Measurements from ENCODE around the gene PTPRCAP.
"Not testable (repeated sequence)": the region's sequence is repeated elsewhere in the genome, so short reads cannot be mapped to it uniquely, and the experiment has no call there.

Gene PTPRCAP

GRCh38 chr11:67408437-67409200, 28.9 kb downstream of the PTPRCAP start:
- no peak for DNase-seq

GRCh38 chr11:67407688-67408163, 29.8 kb downstream of the PTPRCAP start:
- DNase-seq: no peak

- no peak for DNase-seq
Observed at GRCh38 chr11:67406969-67407687, 30.4 kb downstream of the PTPRCAP start.

DNA sequence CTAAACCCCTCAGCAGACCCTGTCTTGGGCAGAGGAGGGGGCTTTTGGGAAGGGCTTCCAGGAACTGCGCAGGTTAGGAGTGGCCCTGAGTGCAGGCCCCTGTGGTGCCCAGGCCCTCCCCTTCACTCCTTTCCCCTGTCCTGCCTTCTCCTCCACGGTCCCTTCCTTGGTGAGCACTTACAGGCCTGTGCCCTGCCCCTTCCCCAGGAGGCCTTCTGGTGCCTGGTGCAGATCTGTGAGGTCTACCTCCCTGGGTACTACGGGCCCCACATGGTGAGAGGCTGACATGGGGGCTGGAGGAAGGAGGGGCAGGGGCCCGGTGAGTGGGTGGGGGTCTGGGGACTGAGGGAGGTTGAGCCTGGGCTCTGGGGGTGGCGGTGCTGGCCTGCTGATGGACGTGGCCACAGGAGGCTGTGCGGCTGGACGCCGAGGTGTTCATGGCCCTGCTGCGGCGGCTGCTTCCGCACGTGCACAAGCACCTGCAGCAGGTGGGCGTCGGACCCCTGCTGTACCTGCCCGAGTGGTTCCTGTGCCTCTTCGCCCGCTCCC, 31.0 kb downstream of the PTPRCAP start:
- DNase-seq: no peak

DNA sequence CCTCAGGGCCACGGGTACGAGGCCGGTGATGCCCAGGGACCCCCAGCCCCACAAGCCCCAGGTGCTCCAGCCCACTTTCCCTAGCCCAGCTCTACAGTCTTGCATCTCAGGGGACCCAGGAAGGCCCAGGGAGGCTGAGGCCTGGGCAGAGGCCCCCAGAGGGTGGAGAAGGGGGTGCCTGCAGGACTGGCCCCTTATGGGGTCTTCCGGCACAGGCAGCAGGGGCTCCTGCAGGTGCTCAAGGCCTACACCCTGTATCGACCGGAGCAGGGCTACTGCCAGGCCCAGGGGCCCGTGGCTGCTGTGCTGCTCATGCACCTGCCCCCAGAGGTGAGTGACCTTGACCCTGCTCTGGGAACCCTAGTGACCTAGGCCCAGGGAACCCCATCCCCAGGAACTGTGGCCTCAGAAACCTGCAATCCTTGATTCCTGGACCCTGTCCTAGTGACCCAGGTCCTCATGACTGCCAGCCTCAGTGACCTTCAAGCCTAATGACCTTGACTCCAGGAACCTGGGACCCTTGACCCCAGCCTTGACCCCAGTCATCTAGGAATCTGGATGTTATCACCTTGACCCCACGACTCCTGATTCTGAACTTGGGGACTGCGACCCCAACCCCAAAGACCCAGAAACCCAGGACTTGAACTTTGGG, 31.7 kb downstream of the PTPRCAP start:
- DNase-seq: no peak

- DNase-seq: no peak
Observed at GRCh38 chr11:67405196-67405567, 32.3 kb downstream of the PTPRCAP start.

GRCh38 chr11:67404515-67405195, 32.8 kb downstream of the PTPRCAP start:
- peak; percentile 65 for DNase-seq

GRCh38 chr11:67403085-67403484, 34.4 kb downstream of the PTPRCAP start:
- DNase-seq: not testable (repeated sequence)

GRCh38 chr11:67402192-67402839, 35.2 kb downstream of the PTPRCAP start:
- not testable (repeated sequence) for DNase-seq

- peak; percentile 90 for DNase-seq
Observed at GRCh38 chr11:67401495-67402191, 35.8 kb downstream of the PTPRCAP start, which contains the start of gene PPP1CA. Gene PPP1CA, minus strand, starts transcription at chr11:67401858. Its CDS starts 76 bp downstream, at chr11:67401782.

- DNase-seq: no peak
Observed at GRCh38 chr11:67400942-67401494, 36.5 kb downstream of the PTPRCAP start.

DNA sequence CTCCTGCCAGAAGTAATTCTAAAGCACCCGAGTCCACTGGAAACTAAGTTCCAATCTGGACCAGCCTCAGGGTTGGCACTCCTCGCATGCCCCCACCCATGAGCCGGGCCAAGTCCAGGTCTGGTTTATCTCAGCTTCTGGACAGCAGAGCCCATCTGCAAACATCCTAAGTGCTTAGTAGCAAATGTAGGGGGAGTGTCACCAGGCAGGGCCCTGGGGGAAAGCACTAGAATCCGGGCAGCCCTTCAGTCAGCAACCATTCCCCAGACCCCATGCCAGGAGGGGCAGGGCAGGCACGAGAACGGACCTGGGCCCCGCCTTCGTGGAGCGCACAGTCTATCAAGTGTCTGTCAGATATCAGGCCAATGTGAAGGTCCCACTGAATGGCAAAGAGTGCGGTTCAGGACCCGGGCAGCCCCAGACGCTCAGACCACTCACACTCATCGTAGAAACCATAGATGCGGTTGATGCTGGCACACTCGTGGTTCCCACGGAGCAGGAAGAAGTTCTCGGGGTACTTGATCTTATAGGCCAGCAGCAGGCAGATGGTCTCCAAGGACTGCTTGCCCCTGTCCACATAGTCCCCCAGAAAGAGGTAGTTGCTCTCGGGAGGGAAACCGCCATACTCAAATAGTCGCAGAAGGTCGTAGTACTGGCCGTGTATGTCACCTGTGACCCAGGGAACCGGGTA, 37.1 kb downstream of the PTPRCAP start:
- DNase-seq: no peak

GRCh38 chr11:67398661-67399563, 38.6 kb downstream of the PTPRCAP start:
- DNase-seq: no peak

DNA sequence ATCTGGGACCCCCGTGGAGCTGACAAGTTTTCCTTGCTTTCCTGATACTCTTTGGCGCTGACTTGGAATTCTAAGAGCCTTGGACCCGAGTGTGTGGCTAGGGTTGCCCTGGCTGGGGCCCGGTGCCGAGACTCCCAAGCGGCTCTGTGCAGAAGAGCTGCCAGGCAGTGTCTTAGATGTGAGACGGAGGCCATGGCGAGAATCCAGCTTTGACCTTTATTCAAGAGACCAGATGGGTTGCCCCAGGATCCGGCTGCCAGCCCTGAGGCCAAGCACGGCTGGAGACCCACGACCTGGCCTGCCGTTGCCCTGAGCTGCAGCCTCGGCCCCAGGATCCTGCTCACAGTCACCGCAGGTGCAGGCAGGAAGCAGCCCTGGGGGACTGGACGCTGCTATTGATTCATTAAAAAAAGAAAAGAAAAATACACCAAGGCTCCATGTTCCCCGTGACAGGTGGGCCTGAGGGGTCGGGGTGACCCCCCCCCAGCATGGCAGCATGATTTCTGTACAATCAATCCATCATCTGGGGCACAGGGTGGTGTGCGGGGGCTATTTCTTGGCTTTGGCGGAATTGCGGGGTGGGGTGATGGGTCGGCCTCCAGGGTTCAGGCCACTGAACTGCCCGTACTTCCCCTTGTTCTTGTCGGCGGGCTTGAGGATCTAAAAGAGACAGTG, 39.4 kb downstream of the PTPRCAP start:
- no peak for DNase-seq

GRCh38 chr11:67397536-67397935, 39.9 kb downstream of the PTPRCAP start:
- no peak for DNase-seq

DNA sequence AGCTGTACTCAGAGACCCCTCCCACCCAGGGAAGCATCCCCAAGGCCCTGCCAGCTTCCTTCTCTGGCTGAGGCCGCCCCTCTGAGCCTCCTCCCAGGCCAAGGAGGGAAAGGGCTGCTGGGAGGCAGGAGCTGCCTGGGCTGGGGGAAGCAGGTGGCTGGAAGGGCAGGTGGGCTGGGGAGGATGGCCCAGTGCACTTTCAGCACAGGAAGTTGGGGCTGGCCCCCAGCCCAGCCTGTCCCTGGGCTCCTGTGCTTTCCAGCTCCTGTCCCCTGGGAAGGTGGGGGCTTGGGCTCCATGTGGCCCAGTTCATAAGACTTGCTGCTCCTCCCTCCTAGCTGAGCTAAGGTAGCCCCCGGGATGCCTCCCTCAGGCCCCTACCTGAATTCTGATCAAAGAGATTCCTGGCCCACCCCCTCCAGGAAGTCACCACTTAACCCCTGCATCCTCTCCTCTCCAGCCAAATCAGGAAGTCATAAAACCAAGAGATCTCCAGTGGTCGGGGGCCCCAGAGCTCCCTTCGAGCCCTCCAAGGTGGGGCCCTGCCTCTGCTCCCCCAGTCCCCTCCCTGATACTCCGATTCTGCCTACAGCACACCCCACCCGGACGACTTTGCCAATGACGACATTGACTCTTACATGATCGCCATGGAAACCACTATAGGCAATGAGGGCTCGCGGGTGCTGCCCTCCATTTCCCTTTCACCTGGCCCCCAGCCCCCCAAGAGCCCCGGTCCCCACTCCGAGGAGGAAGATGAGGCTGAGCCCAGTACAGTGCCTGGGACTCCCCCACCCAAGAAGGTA, 40.7 kb downstream of the PTPRCAP start:
- DNase-seq: peak; percentile 44

DNA sequence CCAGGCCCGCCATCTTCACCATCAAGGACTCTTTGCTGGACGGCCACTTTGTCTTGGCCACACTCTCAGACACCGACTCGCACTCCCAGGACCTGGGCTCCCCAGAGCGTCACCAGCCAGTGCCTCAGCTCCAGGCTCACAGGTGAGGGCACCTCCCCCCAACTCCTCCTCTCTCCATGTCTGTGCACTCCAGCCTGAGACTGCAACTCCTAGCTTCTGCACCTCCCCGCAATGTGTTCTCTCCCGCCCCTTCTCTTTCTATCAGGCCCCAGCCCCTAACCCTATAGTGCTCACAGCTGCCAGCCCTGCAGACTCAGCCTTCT, 41.3 kb downstream of the PTPRCAP start:
- no peak for DNase-seq
